ENCODE data around the gene CEP57. TPM values are rescaled to one million over a fixed set of nuclear protein-coding genes. Genes with fewer than 3 reads are reported as not detected.

Gene CEP57
- 12.1 to 19.2 TPM (median 17.2 TPM) in 5 replicates for total RNA-seq (2022; extraction: Qiagen RNA extraction; ENCODE audit: low read depth)

DNA sequence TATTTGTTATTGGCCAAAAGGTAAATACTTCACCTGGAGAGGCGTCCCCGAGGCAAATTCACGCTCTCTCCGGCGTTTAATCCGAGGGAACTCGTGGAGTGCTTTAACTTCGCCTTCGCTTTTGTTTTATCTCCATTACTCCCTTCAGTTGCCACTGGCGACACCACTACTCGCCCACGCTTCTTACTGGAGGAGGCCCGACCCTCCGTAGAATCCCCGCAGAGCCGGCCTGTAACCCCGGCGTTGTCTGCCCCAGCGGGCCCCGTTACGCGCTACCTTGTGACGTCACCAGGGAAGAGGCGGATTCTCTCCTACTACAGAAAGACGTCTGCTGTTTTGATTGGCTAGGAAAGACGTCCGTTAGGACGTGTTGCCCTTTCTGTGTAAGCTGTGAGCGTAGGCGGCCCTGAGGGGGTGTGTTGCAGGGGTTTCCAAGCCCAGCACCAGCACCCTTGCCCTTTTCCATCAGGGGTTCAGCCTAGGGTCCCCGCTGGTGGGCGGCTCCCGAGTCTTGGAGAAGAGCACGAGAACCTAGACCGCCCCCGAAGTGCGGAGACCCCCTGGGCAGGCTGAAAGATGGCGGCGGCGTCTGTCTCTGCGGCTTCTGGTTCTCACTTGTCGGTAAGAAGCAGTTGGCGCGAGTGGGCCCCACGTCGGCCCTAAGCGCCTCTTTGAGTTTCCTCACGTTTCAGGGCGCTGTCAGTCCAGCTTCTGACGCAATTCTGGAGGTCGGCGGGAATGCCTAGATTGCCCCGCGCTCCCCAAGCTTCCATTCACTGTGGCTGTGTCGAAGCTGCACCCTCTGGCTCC is at the start of gene CEP57:
Gene CEP57 (plus strand): TSS at position 376 of the 810 bp plus-strand sequence. CDS start 201 bp downstream, at position 577.

DNA sequence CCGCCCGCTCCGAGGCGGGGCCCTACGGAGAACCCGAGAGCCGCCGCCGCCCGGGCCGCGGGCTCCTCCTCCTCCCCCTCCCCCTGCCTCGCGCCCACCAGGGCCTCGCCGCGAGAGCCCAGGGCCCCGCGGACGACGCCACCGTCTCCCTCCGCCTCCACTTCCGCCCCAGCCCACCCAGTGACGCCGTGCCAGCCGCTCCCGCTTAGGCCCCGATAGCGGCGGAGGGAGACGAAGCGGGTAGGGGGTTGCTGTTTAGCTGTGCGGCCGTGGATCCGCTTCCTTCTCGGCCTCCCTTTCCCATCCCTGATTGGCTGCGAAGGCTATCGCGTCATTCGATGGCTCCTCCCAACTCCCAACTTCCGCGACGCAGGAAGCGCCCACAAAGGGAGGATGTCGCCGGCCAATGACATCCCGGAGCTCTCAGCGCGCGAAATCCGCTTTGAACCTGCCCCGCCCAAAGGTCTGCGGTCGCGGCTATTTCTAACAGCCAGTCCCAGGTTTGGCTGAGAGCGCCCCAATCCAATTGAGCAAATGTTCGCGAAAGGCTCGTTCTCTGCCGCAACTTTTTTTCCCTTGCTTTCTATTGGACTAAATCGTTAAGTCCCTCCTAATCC is 684 bp upstream of the CEP57 start, which contains the start of gene FAM76B:
Gene FAM76B (minus strand): TSS at position 277 of the 617 bp plus-strand sequence. CDS start 304 bp downstream, outside the sequence.

Other genes with a start within 250 kb of the CEP57 start
- gene FAM76B, start 716 bp upstream of the CEP57 start, total RNA-seq (2022; extraction: Qiagen RNA extraction; ENCODE audit: low read depth), result 5.2 to 10.0 TPM (median 8.5 TPM) in 5 replicates
- 17.8 to 25.2 TPM (median 18.6 TPM) in 5 replicates for gene MTMR2, start 133.6 kb downstream of the CEP57 start, total RNA-seq (2022; extraction: Qiagen RNA extraction; ENCODE audit: low read depth)

All from A549 treated with CpdA at 1 μM for 4 hours (cell line).